ENCODE measurements around the gene STRADB. TPM values are rescaled to one million over a fixed set of nuclear protein-coding genes. Genes with fewer than 3 reads are reported as not detected.
"Not testable (repeated sequence)": the region's sequence is repeated elsewhere in the genome, so short reads cannot be mapped to it uniquely, and the experiment has no call there.

Gene STRADB
- total RNA-seq, 2 donors from 2014 or later, result 11.8 to 21.3 TPM

- Mint-ChIP-seq H3K9me3 (no peaks in the 10 kb centered on the region), H3K4me1 (ENCODE audit: low read depth in 2 of 2) (peaks cover 7 to 16% of the 10 kb centered on the region in 2 donors), H3K27ac (no peak overlapping the region), H3K27me3 (no peaks in the 10 kb centered on the region), H3K4me3 (no peak overlapping the region), H3K36me3 (peaks cover 6% of the 10 kb centered on the region)
- DNase-seq (ENCODE audit: low spot score), result no peak
- no peak for ATAC-seq
Observed at GRCh38 chr2:201415149-201415548, 36.4 kb upstream of the STRADB start.

DNA sequence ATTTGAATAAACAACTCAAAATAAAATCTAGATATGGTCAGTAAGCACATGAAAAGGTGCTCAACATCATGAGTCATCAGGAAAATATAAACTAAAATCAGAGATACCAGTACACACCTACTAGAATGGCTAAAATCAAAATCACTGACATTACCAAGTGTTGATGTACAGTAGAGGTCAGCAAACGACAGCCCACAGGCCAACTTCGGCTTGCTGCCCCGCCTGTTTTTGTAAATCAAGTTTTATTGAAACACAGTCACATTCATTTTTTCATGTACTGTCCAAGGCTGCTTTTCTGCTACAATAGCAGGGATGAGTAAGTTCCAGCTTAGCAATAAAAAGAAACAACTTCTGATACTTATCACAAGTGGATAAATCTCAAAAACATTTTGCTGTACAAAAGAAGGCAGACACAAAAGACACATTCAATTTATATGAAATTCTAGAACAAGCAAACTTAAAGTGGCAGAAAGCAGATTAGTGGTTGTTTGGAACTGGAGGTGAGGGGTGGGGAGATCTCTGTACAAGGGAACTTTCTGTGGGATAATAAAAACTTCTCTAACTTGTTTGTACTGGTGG lies 32.4 kb upstream of the STRADB start:
- H3K27me3 Mint-ChIP-seq, result no peaks in the 10 kb centered on the region
- ATAC-seq (no peak), DNase-seq (ENCODE audit: low spot score) (no peak)
- H3K4me1 Mint-ChIP-seq (ENCODE audit: low read depth in 2 of 2), result peaks cover 21 to 22% of the 10 kb centered on the region in 2 donors
- no peaks in the 10 kb centered on the region for H3K36me3 Mint-ChIP-seq
- no peak overlapping the region for H3K27ac Mint-ChIP-seq
- no peak overlapping the region for H3K4me3 Mint-ChIP-seq
- H3K9me3 Mint-ChIP-seq, result no peaks in the 10 kb centered on the region

GRCh38 chr2:201419986-201420385 lies 31.6 kb upstream of the STRADB start:
- peaks cover 21 to 22% of the 10 kb centered on the region in 2 donors for H3K4me1 Mint-ChIP-seq (ENCODE audit: low read depth in 2 of 2)

GRCh38 chr2:201420442-201421113 lies 31.0 kb upstream of the STRADB start:
- H3K4me3 Mint-ChIP-seq, result no peak overlapping the region
- H3K4me1 Mint-ChIP-seq (ENCODE audit: low read depth in 2 of 2), result peaks cover 21 to 22% of the 10 kb centered on the region in 2 donors
- DNase-seq (ENCODE audit: low spot score) (no peak), ATAC-seq (peak in 1 of 2 donors; percentile 69)
- H3K36me3 Mint-ChIP-seq, result no peaks in the 10 kb centered on the region
- no peaks in the 10 kb centered on the region for H3K27me3 Mint-ChIP-seq
- no peaks in the 10 kb centered on the region for H3K9me3 Mint-ChIP-seq
- H3K27ac Mint-ChIP-seq, result peak overlapping the region in 1 of 2 donors; percentile 51

More at GRCh38 chr2:201419986-201420385, 31.6 kb upstream of the STRADB start:
- DNase-seq (ENCODE audit: low spot score) (no peak), ATAC-seq (peak in 1 of 2 donors; percentile 33)
- H3K36me3 Mint-ChIP-seq, result no peaks in the 10 kb centered on the region
- H3K9me3 Mint-ChIP-seq, result no peaks in the 10 kb centered on the region
- H3K27ac Mint-ChIP-seq, result no peak overlapping the region
- no peaks in the 10 kb centered on the region for H3K27me3 Mint-ChIP-seq
- no peak overlapping the region for H3K4me3 Mint-ChIP-seq

- H3K27me3 Mint-ChIP-seq, result no peaks in the 10 kb centered on the region
- no peak overlapping the region for H3K4me3 Mint-ChIP-seq
- peaks cover 14 to 15% of the 10 kb centered on the region in 2 donors for H3K4me1 Mint-ChIP-seq (ENCODE audit: low read depth in 2 of 2)
- peaks cover 13% of the 10 kb centered on the region for H3K36me3 Mint-ChIP-seq
- no peak overlapping the region for H3K27ac Mint-ChIP-seq
- DNase-seq (ENCODE audit: low spot score) (no peak), ATAC-seq (no peak)
- H3K9me3 Mint-ChIP-seq, result peaks cover 4% of the 10 kb centered on the region
Observed at GRCh38 chr2:201425952-201426351, 25.6 kb upstream of the STRADB start.

- H3K9me3 Mint-ChIP-seq; DNase-seq (ENCODE audit: low spot score); ATAC-seq; H3K27me3 Mint-ChIP-seq; H3K27ac Mint-ChIP-seq; H3K4me3 Mint-ChIP-seq: not testable (repeated sequence)
- Mint-ChIP-seq H3K36me3 (peaks cover 17% of the 10 kb centered on the region), H3K4me1 (ENCODE audit: low read depth in 2 of 2) (peaks cover 13 to 15% of the 10 kb centered on the region in 2 donors)
Observed at GRCh38 chr2:201428366-201428765, 23.2 kb upstream of the STRADB start.

- Mint-ChIP-seq H3K4me1 (ENCODE audit: low read depth in 2 of 2) (peaks cover 15 to 17% of the 10 kb centered on the region in 2 donors), H3K36me3 (peaks cover 17% of the 10 kb centered on the region)
- H3K27ac Mint-ChIP-seq; ATAC-seq; H3K9me3 Mint-ChIP-seq; H3K4me3 Mint-ChIP-seq; DNase-seq (ENCODE audit: low spot score); H3K27me3 Mint-ChIP-seq: not testable (repeated sequence)
Observed at GRCh38 chr2:201429835-201430234, 21.7 kb upstream of the STRADB start.

DNA sequence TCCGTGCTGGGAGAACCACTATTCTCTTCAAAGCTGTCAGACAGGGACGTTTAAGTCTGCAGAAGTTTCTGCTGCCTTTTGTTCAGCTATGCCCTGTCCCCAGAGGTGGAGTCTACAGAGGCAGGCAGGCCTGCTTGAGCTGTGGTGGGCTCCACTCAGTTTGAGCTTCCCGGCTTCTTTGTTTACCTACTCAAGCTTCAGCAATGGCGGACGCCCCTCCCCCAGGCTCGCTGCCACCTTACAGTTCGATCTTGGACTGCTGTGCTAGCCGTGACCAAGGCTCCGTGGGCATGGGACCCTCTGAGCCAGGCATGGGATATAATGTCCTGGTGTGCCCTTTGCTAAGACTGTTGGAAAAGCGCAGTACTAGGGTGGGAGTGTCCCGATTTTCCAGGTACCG lies 21.2 kb upstream of the STRADB start:
- H3K4me1 Mint-ChIP-seq (ENCODE audit: low read depth in 2 of 2), result peaks cover 15 to 17% of the 10 kb centered on the region in 2 donors
- ATAC-seq, result not testable (repeated sequence)

GRCh38 chr2:201430839-201431238 lies 20.7 kb upstream of the STRADB start:
- Mint-ChIP-seq H3K4me1 (ENCODE audit: low read depth in 2 of 2) (peaks cover 15 to 17% of the 10 kb centered on the region in 2 donors), H3K36me3 (peaks cover 17% of the 10 kb centered on the region), H3K4me3 (no peak overlapping the region), H3K27me3 (no peaks in the 10 kb centered on the region), H3K27ac (no peak overlapping the region), H3K9me3 (peaks cover 4% of the 10 kb centered on the region)
- no peak for DNase-seq (ENCODE audit: low spot score)
- no peak for ATAC-seq

More for the DNA sequence above, 21.2 kb upstream of the STRADB start:
- H3K36me3 Mint-ChIP-seq, result peaks cover 17% of the 10 kb centered on the region
- not testable (repeated sequence) for H3K27ac Mint-ChIP-seq; H3K27me3 Mint-ChIP-seq; H3K9me3 Mint-ChIP-seq; DNase-seq (ENCODE audit: low spot score); H3K4me3 Mint-ChIP-seq

GRCh38 chr2:201432038-201432620 lies 19.4 kb upstream of the STRADB start:
- Mint-ChIP-seq H3K9me3 (peaks cover 4% of the 10 kb centered on the region), H3K36me3 (peaks cover 17% of the 10 kb centered on the region), H3K4me1 (ENCODE audit: low read depth in 2 of 2) (peaks cover 15 to 18% of the 10 kb centered on the region in 2 donors), H3K27ac (peak overlapping the region; percentile 82 to 93), H3K27me3 (no peaks in the 10 kb centered on the region), H3K4me3 (peak overlapping the region; percentile 71)
- DNase-seq (ENCODE audit: low spot score), result no peak
- peak; percentile 63 to 88 for ATAC-seq

GRCh38 chr2:201432621-201433393 lies 18.7 kb upstream of the STRADB start:
- DNase-seq (ENCODE audit: low spot score) (no peak), ATAC-seq (no peak)
- H3K4me1 Mint-ChIP-seq (ENCODE audit: low read depth in 2 of 2), result peaks cover 20 to 21% of the 10 kb centered on the region in 2 donors
- peaks cover 4% of the 10 kb centered on the region for H3K9me3 Mint-ChIP-seq
- peaks cover 17% of the 10 kb centered on the region for H3K36me3 Mint-ChIP-seq
- peak overlapping the region; percentile 82 to 93 for H3K27ac Mint-ChIP-seq
- peak overlapping the region; percentile 71 for H3K4me3 Mint-ChIP-seq
- no peaks in the 10 kb centered on the region for H3K27me3 Mint-ChIP-seq

GRCh38 chr2:201433394-201433995 lies 18.0 kb upstream of the STRADB start:
- H3K27me3 Mint-ChIP-seq, result no peaks in the 10 kb centered on the region
- H3K27ac Mint-ChIP-seq, result peak overlapping the region in 1 of 2 donors; percentile 34
- no peak overlapping the region for H3K4me3 Mint-ChIP-seq
- peaks cover 4% of the 10 kb centered on the region for H3K9me3 Mint-ChIP-seq
- DNase-seq (ENCODE audit: low spot score) (no peak), ATAC-seq (no peak)
- peaks cover 20 to 21% of the 10 kb centered on the region in 2 donors for H3K4me1 Mint-ChIP-seq (ENCODE audit: low read depth in 2 of 2)
- H3K36me3 Mint-ChIP-seq, result peaks cover 14% of the 10 kb centered on the region

DNA sequence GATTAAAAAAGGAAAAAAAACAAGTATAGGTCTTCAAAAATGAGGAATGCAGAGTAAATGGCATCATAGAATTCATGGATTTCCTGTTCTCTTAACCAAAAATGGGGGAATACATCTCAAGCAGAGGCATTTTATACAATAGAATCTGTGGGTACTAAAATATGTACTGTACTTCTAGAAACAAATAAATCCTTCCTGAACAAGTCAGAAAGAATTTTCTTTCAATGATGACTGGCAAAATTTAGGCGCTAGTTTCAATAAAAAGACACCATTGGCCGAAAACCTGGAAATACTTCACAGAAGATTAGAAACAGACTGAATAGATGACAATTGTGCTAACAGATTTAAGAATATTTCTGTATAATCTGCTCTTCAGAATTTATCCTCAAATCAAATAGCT lies 15.4 kb upstream of the STRADB start:
- Mint-ChIP-seq H3K4me3 (no peak overlapping the region), H3K36me3 (peaks cover 4% of the 10 kb centered on the region), H3K9me3 (no peaks in the 10 kb centered on the region), H3K4me1 (ENCODE audit: low read depth in 2 of 2) (peaks cover 18 to 20% of the 10 kb centered on the region in 2 donors), H3K27ac (no peak overlapping the region), H3K27me3 (no peaks in the 10 kb centered on the region)
- ATAC-seq, result no peak
- DNase-seq (ENCODE audit: low spot score), result no peak
